ENCODE measurements around the gene MAP2K6.

The MAP2K6 gene

DNA sequence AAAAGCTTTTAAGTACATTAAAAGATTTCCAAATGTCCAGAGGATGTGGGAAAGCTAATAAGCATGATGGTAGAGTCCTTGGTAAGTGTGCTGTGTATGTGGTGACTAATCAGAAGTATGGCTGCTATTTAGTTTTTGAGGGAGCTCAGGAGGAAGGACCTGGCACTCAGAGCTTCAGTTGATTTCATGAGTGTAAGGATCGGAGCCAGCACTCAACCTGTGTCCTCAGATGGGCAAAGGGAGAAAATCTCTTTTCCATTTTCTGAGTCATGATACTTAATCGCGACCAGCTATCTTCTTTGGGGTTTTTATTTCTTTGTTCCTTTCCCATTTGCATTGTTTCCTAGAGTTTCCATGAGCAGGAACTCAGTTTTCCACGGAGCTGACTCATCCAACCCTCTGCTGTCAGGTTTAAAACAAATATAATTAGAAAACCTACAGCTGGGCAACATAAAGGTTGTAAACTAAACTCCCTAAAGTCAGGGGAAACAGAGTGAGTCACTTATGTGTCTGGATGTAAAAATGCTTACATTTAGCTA lies 125.4 kb downstream of the MAP2K6 start:
- DNase-seq, result no peak

DNA sequence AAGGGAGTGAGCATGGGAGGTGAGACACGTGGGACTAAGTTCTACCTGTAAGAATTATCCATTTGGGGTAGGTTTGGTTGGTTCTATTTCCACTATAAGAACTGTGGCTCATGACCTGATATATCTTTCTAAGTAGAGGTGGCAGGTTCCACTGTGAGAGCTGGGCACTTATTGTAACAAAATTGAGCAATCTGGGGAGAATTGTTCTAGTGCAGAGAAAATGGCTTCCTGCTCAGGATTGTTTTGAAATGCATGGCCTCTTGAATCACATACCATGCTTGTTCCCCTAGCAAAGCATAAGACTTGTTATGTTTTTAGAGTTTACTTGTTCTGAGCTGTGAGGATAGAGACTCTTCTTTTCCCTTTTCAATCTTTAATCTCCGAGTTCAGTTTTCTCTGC lies 125.9 kb downstream of the MAP2K6 start:
- no peak for DNase-seq

DNA sequence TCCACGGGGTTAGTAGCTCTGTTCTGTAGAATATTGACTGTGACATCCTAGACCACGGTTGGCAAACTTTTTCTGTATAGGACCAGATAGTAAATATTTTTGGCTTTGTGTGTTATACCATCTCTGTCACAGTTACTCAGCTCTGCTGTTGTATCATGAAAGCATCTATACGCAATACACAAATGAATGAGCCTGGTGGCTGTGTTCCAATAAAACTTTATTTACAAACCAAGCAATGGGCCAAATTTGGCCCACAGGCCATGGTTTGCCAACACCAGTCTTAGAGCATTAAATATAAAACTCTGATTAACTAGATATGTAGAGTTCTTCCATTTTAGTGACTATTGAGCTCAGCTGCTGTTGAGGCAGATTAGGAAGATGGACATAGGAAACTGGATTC lies 132.7 kb downstream of the MAP2K6 start:
- DNase-seq, result no peak

DNA sequence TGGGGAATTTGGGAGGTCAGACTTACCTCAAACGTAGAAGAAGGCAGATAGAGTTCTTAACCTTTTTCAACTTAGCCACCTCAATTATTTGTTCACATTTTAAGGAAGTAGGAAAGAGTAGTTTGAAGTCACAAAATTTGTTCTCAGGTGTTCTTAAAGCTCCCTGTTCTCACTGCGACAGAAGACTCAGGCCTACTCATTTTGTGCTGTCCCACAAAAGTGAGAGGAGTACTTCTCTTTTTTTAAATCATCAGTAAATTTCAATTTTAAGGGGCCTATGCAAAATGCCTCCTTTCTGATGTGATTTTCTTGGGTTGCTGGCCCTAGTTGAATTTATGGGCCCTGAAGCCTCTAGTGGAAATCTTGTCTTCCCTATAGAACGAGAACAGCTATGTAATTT lies 133.4 kb downstream of the MAP2K6 start:
- DNase-seq, result no peak

- no peak for DNase-seq
Observed at GRCh38 chr17:69551212-69552010, 136.9 kb downstream of the MAP2K6 start.

DNA sequence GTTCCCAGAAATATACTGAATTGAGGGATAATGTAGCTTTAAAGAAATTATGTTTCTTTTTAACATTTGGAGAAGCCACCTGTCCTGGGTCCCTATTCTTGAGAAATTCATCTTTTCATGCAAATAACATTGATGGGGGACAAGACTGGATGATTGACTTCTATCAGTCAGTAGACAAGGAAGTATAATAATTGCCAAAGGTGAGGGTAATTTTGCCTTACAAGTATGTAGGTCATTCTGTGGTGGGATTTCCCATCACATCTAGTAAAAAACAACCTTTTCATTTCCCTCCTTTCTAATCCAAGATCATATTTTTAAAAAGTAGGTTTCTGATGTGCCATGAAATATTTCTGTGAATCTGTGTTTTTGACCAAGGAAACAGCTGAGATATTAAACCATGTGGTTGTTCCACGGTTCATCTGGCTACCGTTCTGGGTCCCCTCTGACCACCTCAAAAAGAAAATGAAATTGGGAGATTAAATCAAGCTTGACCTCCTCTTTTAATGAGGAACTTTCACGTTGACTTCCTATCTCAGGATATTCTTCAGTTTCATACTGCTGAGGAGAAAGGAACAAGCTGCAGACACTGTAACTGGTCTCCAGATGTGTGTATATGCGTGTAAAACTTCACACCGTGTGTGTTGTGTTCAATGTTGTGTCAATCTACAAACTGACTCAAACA lies 138.6 kb downstream of the MAP2K6 start:
- no peak for DNase-seq

DNA sequence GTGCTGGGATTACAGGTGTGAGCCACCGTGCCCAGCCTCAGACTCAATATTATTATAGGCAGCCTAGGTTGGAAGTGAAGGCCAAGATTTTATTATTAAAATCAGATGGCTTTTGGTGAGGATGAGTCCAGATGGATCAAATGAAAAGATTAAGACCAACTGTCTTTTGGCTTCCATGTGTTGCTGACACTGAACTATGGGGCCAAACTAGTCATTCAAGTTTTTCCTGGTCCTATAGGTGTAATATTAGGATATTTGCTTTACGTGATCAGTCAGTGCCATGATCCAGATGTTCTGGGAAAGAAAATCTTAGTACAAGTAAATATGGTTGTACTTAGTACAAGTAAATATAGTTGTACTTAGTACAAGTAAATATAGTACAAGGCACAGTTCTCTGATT lies 140.6 kb downstream of the MAP2K6 start:
- no peak for DNase-seq

DNA sequence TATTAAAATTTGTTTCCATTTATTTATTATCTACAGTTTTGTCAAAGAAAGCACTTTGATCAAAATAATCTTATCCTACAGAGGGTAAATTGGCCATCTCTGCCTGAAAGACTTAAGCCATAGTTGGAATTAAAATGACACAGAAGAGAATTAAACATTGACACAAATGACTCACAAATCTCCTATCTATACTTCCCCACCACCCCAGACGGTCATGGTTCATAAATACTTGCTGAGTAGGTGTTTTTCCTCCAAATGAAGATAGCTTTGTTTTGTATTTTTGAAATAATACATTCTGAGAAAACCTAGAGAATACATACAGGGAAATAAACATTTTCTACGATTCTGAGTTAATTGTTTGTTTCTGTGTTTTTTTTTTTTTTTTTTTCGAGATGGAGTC lies 142.8 kb downstream of the MAP2K6 start:
- DNase-seq, result no peak

- no peak for DNase-seq
Observed at GRCh38 chr17:69558796-69559195, 144.3 kb downstream of the MAP2K6 start.

GRCh38 chr17:69560987-69561441 lies 146.5 kb downstream of the MAP2K6 start:
- DNase-seq, result no peak

DNA sequence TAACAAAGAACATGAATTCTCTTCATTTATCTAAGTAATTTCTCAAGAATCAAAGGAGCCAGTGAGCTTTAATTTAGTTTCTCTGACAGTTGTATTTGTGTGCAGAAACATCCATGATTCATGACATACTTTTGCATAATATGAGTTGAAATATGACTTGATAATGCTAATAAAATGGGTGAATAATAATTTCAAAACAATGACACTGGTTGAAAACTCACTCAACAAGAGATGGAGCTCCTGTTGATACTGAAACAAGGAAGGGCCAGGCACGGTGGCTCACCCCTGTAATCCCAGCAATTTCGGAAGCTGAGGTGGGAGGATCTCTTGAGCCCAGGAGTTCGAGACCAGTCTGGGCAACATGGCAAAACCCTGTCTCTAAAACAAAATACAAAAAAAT lies 147.0 kb downstream of the MAP2K6 start:
- DNase-seq, result no peak

- DNase-seq, result no peak
Observed at GRCh38 chr17:69565447-69565846, 150.9 kb downstream of the MAP2K6 start.

DNA sequence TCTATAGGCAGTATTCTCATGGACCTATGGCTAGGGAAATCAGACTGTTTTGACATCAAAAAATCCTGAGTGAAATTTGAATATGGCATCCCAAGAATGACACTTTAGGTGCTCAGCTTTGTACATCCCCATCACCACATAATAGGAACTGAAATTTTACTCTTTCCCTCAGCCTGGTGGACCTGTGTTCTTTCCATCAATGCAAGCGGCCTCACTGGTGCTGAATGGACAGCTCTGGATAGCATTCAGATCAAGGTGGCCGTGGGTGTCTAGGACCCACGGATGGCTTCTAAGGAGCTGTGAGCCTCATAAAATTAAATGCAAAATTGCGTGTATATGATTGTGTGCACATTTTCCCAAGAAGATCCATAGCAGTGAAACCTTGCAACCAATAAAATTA lies 152.6 kb downstream of the MAP2K6 start:
- DNase-seq, result no peak

DNA sequence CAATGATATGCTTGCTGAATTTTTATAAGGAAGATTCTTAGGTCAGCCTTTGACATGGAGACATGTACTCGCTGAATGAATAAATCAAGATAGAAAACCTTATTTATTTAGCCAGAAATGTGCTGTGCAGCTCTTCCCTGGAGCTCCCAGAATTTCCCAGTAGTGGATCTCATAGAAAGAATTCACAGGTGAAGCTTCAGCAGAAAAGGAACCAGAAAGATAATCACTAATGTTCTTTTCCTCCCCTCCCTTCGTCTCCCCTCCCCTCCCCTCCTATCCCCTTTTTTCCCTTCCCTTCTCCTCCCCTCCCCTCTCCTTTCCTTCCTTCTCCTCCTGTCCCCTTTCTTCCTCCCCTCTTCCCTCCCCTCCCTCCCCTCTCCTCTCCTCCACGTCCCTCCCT lies 158.2 kb downstream of the MAP2K6 start:
- DNase-seq, result no peak

DNA sequence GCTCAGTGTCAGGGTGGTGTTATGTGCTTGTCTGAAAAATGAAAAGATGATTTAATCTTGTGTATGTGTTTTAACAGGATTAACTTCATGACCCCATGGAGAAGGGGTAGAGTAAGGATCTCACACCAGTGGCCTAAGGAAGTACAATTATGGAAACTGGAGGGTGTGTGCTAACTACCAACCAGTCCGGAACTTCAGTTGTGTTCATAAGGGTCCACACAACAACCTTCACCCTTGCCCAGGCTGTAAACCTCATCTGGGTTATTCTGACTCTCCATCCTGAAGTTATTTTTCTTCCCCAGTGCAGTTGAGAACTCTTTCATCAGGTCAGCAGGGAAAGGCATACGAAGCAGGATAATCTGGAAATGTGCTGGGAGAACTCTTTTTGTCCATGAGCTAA lies 158.9 kb downstream of the MAP2K6 start:
- DNase-seq, result no peak

DNA sequence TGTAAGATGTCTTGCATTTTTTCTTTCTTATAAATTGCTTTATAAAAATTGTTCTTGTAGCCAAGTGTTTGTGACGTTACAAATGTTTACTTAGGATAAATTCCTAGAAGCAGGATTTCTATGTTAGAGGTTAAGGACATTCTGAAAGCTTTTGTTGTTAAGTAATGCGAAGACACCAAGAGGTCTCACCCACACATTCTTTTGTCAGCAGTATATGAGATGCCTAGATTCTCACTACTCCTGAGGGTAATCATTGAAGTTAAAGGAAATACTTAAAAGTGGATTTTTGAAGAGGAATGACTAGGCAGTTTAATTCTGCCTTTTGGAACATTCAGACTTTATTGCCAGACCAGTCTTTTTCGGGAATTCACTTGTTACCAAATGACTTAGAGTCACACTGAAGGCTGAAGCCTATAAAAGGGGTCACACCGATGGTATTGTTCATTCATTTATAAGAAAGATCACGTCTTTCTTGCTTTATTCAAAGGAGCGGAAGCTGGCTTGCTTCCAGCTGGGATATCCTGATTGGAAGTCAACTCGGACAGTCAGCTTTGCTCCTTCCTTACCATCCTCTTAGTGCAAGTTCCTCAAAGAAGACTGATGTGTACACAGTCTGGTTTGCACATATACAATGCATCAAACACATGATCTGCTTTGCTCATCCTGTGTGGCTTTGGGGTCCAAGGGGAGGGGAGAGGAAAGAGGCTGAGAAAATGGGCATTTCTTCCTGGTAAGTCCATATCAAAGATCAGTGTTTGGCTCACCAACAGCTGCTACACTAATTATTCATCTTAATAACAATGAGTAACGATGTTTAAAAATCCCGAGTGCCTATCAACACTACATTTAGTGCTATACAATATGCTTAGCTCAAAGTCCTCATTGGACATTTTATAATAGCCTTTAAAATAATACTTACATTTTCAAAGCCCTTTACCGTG lies 160.0 kb downstream of the MAP2K6 start:
- DNase-seq, result no peak

DNA sequence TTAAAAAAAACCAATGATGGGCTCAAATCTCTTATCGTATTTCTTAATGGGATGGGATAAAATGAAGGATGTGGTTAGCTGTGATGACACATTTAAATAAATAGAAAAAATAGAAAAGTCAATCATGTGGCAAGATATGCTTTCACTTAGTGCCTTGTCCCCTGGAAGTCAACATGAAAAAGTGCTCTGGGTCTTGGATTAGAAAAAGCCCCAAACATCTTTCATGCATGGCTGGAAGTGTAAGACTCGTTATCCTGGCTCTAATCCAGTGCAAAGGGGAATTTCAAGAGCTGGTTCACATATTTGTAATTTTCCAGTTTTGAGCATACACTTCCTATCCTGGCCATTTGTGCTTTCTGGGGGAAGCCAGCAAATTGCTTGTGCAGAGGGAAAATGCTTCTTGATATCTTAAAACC lies 160.9 kb downstream of the MAP2K6 start:
- no peak for DNase-seq

- DNase-seq, result no peak
Observed at GRCh38 chr17:69577098-69577497, 162.6 kb downstream of the MAP2K6 start.

- DNase-seq, result no peak
Observed at GRCh38 chr17:69578385-69578936, 164.0 kb downstream of the MAP2K6 start.

GRCh38 chr17:69579961-69580677 lies 165.6 kb downstream of the MAP2K6 start:
- DNase-seq, result no peak

- DNase-seq, result no peak
Observed at GRCh38 chr17:69581061-69581961, 166.8 kb downstream of the MAP2K6 start.
